Aorta (tissue), 5 donors: ENCODE results near the gene ENPEP. TPM values are rescaled to one million over a fixed set of nuclear protein-coding genes. Genes with fewer than 3 reads are reported as not detected.
"Not testable (repeated sequence)": the region's sequence is repeated elsewhere in the genome, so short reads cannot be mapped to it uniquely, and the experiment has no call there.

Experiments used
- ATAC-seq: fragments of 200-7000 bp; cut with Tn5 transposase; one replicate; pipeline ENCODE4 v1.9.1; 2022; ENCODE audit warnings: moderate library complexity; ENCODE audit not compliant: low FRiP score
- DNase-seq, 2 donors: peaks; one replicate each; pipeline ENCODE4 v3.0.0-alpha.2; 2020
- H3K27ac ChIP-seq, 2 donors: one replicate each; pipeline ENCODE4 v1.5.1; 2013; ENCODE audit warnings: low read length in 2 of 2, mild to moderate bottlenecking in 2 of 2, moderate library complexity in 2 of 2, control low read depth in 1 of 2, inconsistent platforms in 1 of 2, low read depth in 1 of 2
- H3K27me3 ChIP-seq, 2 donors: one replicate each; pipeline ENCODE4 v1.6.1; 2013; ENCODE audit warnings: control low read depth in 1 of 2, low read length in 1 of 2, mild to moderate bottlenecking in 1 of 2, moderate library complexity in 1 of 2; ENCODE audit not compliant: insufficient read depth in 2 of 2, control insufficient read depth in 1 of 2
- H3K36me3 ChIP-seq, 2 donors: one replicate each; pipeline ENCODE4 v1.6.1; 2013; ENCODE audit warnings: control low read depth in 1 of 2, low read length in 1 of 2, mild to moderate bottlenecking in 1 of 2; ENCODE audit not compliant: insufficient read depth in 2 of 2, control insufficient read depth in 1 of 2
- H3K4me1 ChIP-seq, 2 donors: one replicate each; pipeline ENCODE4 v1.6.1; 2013; ENCODE audit warnings: low read length in 2 of 2, control low read depth in 1 of 2, mild to moderate bottlenecking in 1 of 2, moderate library complexity in 1 of 2; ENCODE audit not compliant: insufficient read depth in 2 of 2, control insufficient read depth in 1 of 2
- H3K4me3 ChIP-seq, 2 donors: one replicate each; pipeline ENCODE4 v1.5.1; 2013; ENCODE audit warnings: low read length in 2 of 2, control low read depth in 1 of 2, mild to moderate bottlenecking in 1 of 2
- H3K9me3 ChIP-seq: one replicate; pipeline ENCODE4 v1.6.1; 2013; ENCODE audit warnings: mild to moderate bottlenecking, low read length; ENCODE audit not compliant: control insufficient read depth
- WGBS, 2 donors: extraction: QIAGEN DNeasy Blood & Tissue Kit; methylation state at CpG; one replicate each; pipeline ENCODE4 v1.1.7; 2013; 5-methylcytosine and 5-hydroxymethylcytosine counted together
- intact Hi-C, 2 donors: fragments of 100-400 bp; cut with DNase I; formaldehyde crosslinking; loops; one replicate each; pipeline versions ENCODE4 v1.14.2 to v1.15.0; 2022
- long read RNA-seq, 2 donors: library from polyadenylated mRNA; unstranded; transcript quantifications; one replicate each; pipeline ENCODE4 v2.0.0, GENCODE V29; 2020 to 2021
- polyA plus RNA-seq, 2 donors: library from polyadenylated mRNA; stranded (reverse); fragments of 200-250 nt; gene quantifications; one replicate each; pipeline ENCODE4 v1.2.3, GENCODE V29; 2013
- total RNA-seq, 2 donors: library from RNA; stranded (reverse); fragmentation: NEBNext Ultra II Directional; extraction: Animal tissue kit (Norgen Biotek cat#: 25700); gene quantifications; one replicate each; pipeline ENCODE4 v1.2.1, GENCODE V29; 2021
- donor health status: healthy with polysubstance abuse.
- donor health status: Bipolar disorder and iron deficiency.
- donor health status: DM: no; HTN: no; CAD: no.
- donor health status: DM: no; HTN: no; CAD: no.
- donor health status: DM: yes; HTN: yes; CAD: no.

Gene ENPEP
- total RNA-seq (1 to 10 TPM; 4.8 to 7.4 TPM), polyA plus RNA-seq (1 to 10 TPM in 1 of 2 donors, not detected in 1; 4.3 TPM)
- long read RNA-seq, donor 1, partial matches to known transcripts = 1 of 1 reads
- long read RNA-seq, donor 1, other reads (novel, unspliced or antisense) = 0 of 1 reads
- long read RNA-seq, donor 2, full-length matches to known transcripts = 3 of 8 reads
- long read RNA-seq, donor 2, partial matches to known transcripts = 3 of 8 reads
- long read RNA-seq, donor 2, other reads (novel, unspliced or antisense) = 2 of 8 reads

GRCh38 chr4:110475881-110476818, at the start of gene ENPEP:
TSS of gene ENPEP (plus strand) at chr4:110476155. CDS start at chr4:110476415, 260 bp downstream.
- H3K27ac ChIP-seq = no peak within 1 kb of the TSS
- peak in 1 of 2 donors; percentile 43 for DNase-seq
- 34 to 38% methylated on average over 39 of the region's 39 CpGs for WGBS, 2 donors

DNA sequence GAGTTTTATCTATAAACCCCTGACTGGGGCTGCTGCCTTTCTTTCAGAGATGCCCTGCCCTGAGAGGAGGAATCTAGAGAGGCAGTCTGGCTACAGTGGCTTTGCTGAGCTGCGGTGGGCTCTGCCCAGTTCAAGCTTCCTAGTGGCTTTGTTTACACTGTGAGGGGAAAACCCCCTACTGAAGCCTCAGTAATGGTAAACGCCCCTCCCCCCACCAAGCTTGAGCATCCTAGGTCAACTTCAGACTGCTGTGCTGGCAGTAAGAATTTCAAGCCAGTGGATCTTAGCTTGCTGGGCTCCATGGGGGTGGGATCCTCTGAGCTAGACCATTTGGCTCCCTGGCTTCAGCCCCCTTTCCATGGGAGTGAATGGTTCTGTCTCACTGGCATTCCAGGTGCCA, 44.1 kb upstream of the ENPEP start:
- intact Hi-C loops, DNase-seq, H3K27ac ChIP-seq, H3K9me3 ChIP-seq, ATAC-seq, H3K4me3 ChIP-seq, H3K27me3 ChIP-seq, H3K4me1 ChIP-seq, H3K36me3 ChIP-seq: not testable (repeated sequence)
- WGBS, 2 donors = 50 to 57% methylated on average over 2 of the region's 2 CpGs

More at GRCh38 chr4:110475881-110476818, at the start of gene ENPEP:
- ATAC-seq = peak; percentile 61
- no peaks in the 10 kb centered on the region for H3K27me3 ChIP-seq
- H3K36me3 ChIP-seq = no peaks in the 10 kb centered on the region
- intact Hi-C loops = no loop called here
- H3K9me3 ChIP-seq = no peaks in the 10 kb centered on the region
- H3K4me3 ChIP-seq = no peak within 1 kb of the TSS
- H3K4me1 ChIP-seq = no peaks in the 10 kb centered on the region

GRCh38 chr4:110437292-110437691, 38.7 kb upstream of the ENPEP start:
- ATAC-seq, H3K27ac ChIP-seq, H3K9me3 ChIP-seq, DNase-seq, H3K36me3 ChIP-seq, H3K27me3 ChIP-seq, H3K4me1 ChIP-seq, H3K4me3 ChIP-seq, intact Hi-C loops: not testable (repeated sequence)
- 60 to 72% methylated on average over 3 of the region's 3 CpGs for WGBS, 2 donors

- 77 to 87% methylated on average over 1 of the region's 1 CpG for WGBS, 2 donors
- H3K27ac ChIP-seq, H3K9me3 ChIP-seq: not testable (repeated sequence)
Measured at GRCh38 chr4:110439209-110439608, 36.7 kb upstream of the ENPEP start.

DNA sequence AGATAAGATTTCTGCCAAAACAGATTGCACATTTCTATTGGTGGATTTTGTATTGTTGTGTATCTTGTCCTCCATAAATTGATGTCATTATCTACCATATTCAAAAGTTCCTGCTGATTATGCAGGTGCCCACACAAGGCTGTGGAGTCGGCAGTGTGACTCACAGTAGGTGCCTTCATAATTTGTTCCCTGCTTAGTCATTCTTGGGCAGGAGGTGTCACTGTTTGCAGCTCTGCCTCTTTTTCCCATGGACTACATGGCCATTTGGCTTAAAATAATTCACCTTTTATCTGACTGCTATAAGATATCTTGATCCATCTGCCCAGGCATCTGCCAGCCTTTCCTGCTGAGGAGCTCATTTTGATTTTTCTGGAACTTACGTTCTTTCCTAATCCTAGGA, 33.6 kb upstream of the ENPEP start:
- ATAC-seq = no peak

More at GRCh38 chr4:110439209-110439608, 36.7 kb upstream of the ENPEP start:
- H3K36me3 ChIP-seq, H3K4me1 ChIP-seq, intact Hi-C loops, DNase-seq, H3K4me3 ChIP-seq, ATAC-seq, H3K27me3 ChIP-seq: not testable (repeated sequence)

DNA sequence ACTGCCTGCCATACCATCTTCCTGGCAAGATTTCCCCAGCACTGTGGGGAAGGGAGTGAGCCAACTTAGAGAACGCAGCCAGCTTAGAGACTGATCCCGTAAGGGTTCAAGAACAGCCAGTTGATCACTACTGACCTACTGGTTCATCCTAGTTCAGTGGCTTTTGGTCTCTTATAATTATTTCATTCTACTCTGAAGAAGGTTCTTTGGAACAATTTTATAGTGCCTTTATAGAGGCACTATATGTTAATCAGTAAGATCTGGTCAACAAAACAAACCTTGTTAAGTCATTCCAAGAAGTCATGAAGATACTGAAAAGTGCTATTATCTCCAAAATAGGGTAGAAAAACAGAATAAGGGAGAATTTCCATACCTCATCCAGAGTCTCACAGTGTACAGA, 33.2 kb upstream of the ENPEP start:
- Histone ChIP-seq H3K27ac (no peak overlapping the region), H3K27me3 (peaks cover 0 to 1% of the 10 kb centered on the region in 2 donors), H3K4me1 (no peaks in the 10 kb centered on the region), H3K9me3 (no peaks in the 10 kb centered on the region), H3K4me3 (no peak overlapping the region), H3K36me3 (no peaks in the 10 kb centered on the region)
- intact Hi-C loops = no loop called here
- no peak for ATAC-seq
- WGBS, 2 donors = 87 to 92% methylated on average over 2 of the region's 2 CpGs
- DNase-seq = no peak

More for the DNA sequence above, 33.6 kb upstream of the ENPEP start:
- Histone ChIP-seq H3K27me3 (peaks cover 0 to 1% of the 10 kb centered on the region in 2 donors), H3K9me3 (no peaks in the 10 kb centered on the region), H3K27ac (no peak overlapping the region), H3K4me1 (no peaks in the 10 kb centered on the region), H3K4me3 (no peak overlapping the region), H3K36me3 (no peaks in the 10 kb centered on the region)
- intact Hi-C loops = no loop called here
- DNase-seq = no peak
- WGBS, 2 donors = 68 to 70% methylated on average over 2 of the region's 2 CpGs

DNA sequence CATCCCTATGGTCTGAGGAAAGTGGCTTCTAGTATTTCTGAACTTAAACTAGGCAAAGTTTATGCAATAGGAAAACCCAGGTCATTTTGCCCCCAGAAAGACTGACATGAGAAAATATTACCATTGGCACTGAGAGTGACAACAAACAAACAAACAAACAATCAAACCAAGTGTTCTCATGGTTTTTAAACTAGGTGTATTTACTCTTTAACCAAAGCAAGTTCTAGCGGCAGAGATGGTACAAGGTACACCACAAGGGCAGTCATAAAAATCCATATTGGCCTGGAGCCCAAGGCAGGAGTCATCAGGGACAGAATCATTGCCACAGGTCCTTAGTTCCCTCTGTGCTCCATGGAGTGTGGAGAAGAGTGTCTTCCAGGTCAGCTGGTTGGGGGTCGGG, 26.0 kb upstream of the ENPEP start:
- Histone ChIP-seq H3K9me3 (peaks cover 3% of the 10 kb centered on the region), H3K27me3 (no peaks in the 10 kb centered on the region), H3K27ac (no peak overlapping the region), H3K4me1 (no peaks in the 10 kb centered on the region), H3K4me3 (no peak overlapping the region), H3K36me3 (no peaks in the 10 kb centered on the region)
- ATAC-seq = no peak
- intact Hi-C loops = no loop called here
- 87 to 88% methylated on average over 2 of the region's 2 CpGs for WGBS, 2 donors
- DNase-seq = no peak

DNA sequence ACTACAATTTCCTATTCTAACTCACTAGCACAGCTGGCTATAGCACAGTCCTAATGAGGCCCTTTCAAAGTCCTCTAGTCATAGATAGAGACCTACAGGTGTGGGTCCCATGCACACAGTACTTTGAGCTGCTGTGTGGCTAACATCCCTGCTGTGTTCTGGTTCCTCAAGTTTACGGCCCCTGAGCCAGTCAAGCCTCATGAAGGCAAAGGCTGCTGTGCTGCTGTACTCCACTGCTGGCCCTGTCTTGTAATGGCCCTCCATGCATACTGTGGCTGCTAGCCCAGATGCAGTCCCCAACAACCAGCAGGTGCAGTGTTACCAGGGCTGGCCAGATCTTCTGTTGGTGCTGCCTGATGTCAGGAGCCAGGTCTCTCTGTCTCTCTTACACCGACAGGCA, 23.4 kb upstream of the ENPEP start:
- DNase-seq (no peak), ATAC-seq (no peak)
- Histone ChIP-seq H3K27me3 (no peaks in the 10 kb centered on the region), H3K27ac (no peak overlapping the region), H3K36me3 (no peaks in the 10 kb centered on the region), H3K9me3 (peaks cover 3% of the 10 kb centered on the region), H3K4me3 (no peak overlapping the region), H3K4me1 (no peaks in the 10 kb centered on the region)
- WGBS, 2 donors = 82 to 88% methylated on average over 2 of the region's 2 CpGs
- intact Hi-C loops = no loop called here
